HFFc6 (cell line): ENCODE results near the gene PHAF1. TPM values are rescaled to one million over a fixed set of nuclear protein-coding genes. Genes with fewer than 3 reads are reported as not detected.

Experiments
- DNase-seq: peaks from one replicate; pipeline ENCODE4 v3.0.0-alpha.2; 2018
- H3K27ac Mint-ChIP-seq: 2 replicates; pipeline ENCODE4 v1.8.0; 2020; ENCODE audit warnings: mild to moderate bottlenecking, mixed read lengths
- H3K27me3 Mint-ChIP-seq: 2 replicates; pipeline ENCODE4 v1.8.0; 2021; ENCODE audit warnings: mild to moderate bottlenecking, moderate library complexity, mixed read lengths; ENCODE audit not compliant: insufficient read depth
- H3K36me3 Mint-ChIP-seq: 2 replicates; pipeline ENCODE4 v1.8.0; 2021; ENCODE audit warnings: low read depth, mixed read lengths
- H3K4me1 Mint-ChIP-seq: 2 replicates; pipeline ENCODE4 v1.8.0; 2020; ENCODE audit warnings: low read depth, mixed read lengths
- H3K4me3 Mint-ChIP-seq: 2 replicates; pipeline ENCODE4 v1.8.0; 2020; ENCODE audit warnings: mild to moderate bottlenecking, moderate library complexity, mixed read lengths
- H3K9me3 Mint-ChIP-seq: 2 replicates; pipeline ENCODE4 v1.8.0; 2020; ENCODE audit warnings: mild to moderate bottlenecking, mixed read lengths
- total RNA-seq, 6 experiments: library from RNA; stranded (reverse); fragmentation: NEBNext Ultra II Directional; extraction: Animal tissue kit (Norgen Biotek cat#: 25700); gene quantifications; 2 replicates in 1 of 6; 3 replicates in 5 of 6; pipeline ENCODE4 v1.2.3, GENCODE V29; 2021
- TF ChIP-seq, protein P1 (sequence below): fragments of 200-600 bp; sonication (generic); IDR thresholded peaks from 2 replicates; pipeline ENCODE4 v1.5.0; 2021; ENCODE audit warnings: antibody characterized with exemption, mild to moderate bottlenecking

The PHAF1 gene
- total RNA-seq, 6 experiments from 2014 or later = 10.0 to 13.8 (median 11.8) TPM

- TF ChIP-seq, protein P1, sequence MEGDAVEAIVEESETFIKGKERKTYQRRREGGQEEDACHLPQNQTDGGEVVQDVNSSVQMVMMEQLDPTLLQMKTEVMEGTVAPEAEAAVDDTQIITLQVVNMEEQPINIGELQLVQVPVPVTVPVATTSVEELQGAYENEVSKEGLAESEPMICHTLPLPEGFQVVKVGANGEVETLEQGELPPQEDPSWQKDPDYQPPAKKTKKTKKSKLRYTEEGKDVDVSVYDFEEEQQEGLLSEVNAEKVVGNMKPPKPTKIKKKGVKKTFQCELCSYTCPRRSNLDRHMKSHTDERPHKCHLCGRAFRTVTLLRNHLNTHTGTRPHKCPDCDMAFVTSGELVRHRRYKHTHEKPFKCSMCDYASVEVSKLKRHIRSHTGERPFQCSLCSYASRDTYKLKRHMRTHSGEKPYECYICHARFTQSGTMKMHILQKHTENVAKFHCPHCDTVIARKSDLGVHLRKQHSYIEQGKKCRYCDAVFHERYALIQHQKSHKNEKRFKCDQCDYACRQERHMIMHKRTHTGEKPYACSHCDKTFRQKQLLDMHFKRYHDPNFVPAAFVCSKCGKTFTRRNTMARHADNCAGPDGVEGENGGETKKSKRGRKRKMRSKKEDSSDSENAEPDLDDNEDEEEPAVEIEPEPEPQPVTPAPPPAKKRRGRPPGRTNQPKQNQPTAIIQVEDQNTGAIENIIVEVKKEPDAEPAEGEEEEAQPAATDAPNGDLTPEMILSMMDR = no peak
- DNase-seq = no peak
- H3K4me3 Mint-ChIP-seq = peak overlapping the region; percentile 73
- H3K36me3 Mint-ChIP-seq = peaks cover 8% of the 10 kb centered on the region
- H3K4me1 Mint-ChIP-seq = peaks cover 23% of the 10 kb centered on the region
- H3K27me3 Mint-ChIP-seq = peaks cover 5% of the 10 kb centered on the region
- peak overlapping the region; percentile 64; the same call in 1 of the 2 replicates for H3K27ac Mint-ChIP-seq
- H3K9me3 Mint-ChIP-seq = no peaks in the 10 kb centered on the region
These were observed 39.7 kb downstream of the PHAF1 start for GRCh38 chr16:67149276-67150046.

DNA sequence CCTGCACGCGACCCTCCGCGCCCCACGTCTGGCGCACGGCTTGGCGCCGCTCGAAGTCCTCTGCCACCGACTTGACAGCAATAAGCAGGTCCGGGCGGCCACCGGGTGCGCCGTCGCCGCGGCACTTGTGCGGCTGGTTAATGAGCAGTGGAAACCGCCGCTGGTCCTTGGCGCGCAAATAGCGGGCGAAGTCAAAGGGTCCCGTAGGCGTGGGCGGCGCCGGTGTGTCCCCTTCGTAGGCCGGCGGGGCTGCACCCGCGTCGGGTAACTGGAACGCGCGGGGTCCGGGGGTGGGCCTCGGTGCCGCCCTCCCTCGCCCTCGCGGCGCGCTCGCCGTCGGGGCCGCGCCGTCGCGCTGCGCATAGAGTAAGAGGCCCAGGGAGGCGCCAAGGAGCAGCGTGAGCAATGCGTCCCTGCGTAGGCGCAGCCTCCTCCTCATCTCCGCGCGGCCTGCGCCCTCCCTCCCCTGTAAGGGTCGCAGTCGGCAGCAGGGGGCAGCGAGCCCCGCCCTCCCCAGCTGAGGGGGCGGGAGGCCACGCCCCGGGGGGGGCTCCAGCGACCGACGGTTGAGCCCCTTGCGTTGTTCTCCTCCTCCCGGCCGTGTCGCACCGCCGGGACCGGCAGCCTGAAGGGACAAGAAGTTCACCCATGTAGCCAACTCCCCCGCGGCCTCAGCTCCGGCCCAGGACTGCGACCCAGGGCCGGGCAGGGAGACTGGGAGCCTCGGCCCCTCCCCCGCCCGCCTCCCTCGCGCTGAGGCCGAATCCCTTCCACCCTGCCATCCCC is 40.5 kb downstream of the PHAF1 start:
- no peaks in the 10 kb centered on the region for H3K9me3 Mint-ChIP-seq
- H3K36me3 Mint-ChIP-seq = peaks cover 8% of the 10 kb centered on the region
- H3K4me1 Mint-ChIP-seq = peaks cover 23% of the 10 kb centered on the region
- H3K27me3 Mint-ChIP-seq = peaks cover 5% of the 10 kb centered on the region
- peak overlapping the region; percentile 86; the same call in 1 of the 2 replicates for H3K27ac Mint-ChIP-seq
- TF ChIP-seq, protein P1 = no peak; the same call in 1 of the 2 replicates
- H3K4me3 Mint-ChIP-seq = peak overlapping the region; percentile 85
- no peak for DNase-seq

DNA sequence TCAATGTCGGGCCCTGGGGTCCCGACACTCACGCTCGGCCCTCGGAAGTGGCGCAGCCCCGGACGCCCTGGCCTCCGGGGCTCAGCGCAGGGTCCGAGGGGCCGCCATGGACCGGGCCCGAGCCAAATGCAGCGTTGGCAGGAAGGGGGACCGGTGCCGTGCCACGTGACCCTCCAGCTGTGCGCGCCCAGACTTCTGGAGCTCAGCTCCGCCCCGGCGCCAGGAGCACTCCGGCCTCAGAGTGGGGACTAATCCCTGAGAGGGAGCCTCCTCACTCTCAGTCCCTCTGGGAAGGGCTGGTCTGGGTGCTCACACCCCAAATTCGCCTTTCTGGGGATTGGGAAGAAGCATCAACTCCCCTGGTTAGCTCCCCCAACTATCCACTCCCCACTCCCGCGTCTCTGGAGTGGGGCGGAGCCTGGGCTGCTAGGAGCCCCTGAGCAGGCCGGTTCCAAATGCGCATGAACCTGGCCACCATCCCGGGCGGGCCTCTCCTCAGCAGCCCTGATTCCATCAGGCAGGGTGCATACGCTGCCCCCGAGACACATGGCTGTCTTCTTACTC is 41.2 kb downstream of the PHAF1 start, which contains the start of gene B3GNT9:
Gene B3GNT9 (minus strand): TSS at position 166 of the 564 bp plus-strand sequence. CDS start 513 bp downstream, outside the sequence.
- peak; percentile 65 for DNase-seq
- peaks cover 5% of the 10 kb centered on the region for H3K27me3 Mint-ChIP-seq

DNA sequence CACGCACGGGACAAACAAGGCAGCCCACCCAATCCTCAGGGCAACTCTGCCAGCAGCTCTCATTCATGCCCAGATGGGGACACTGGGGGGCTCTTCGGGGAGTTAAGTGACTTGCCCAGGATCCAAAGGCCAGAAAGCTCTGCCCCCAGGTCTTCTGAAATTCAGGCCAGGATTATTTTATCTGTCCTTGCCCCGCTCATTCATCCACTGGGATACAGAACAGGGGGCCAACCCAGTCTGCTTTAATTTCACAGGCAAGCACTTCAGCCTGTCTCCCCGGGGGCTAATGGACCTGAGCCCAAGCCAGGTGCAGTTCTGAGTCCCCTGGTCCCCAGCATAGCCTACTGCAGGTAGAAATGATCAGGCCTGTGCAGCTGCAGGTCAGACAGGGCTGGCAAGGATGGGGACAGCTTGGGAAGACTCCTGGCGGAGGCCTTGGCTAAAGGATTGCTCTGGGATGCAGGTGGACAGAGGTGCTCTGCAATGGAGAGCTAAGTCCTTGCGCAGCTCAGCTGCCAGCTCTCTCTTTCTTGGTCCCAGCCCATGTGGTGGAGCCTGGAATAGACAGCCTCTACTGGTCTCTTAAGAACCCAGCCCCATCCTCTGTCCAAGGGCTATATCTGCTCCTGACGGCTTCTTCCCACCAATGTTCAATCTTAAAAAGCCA is 41.8 kb downstream of the PHAF1 start:
- TF ChIP-seq, protein P1 = peak; percentile 11; the same call in 1 of the 2 replicates
- H3K4me3 Mint-ChIP-seq = peak overlapping the region; percentile 85
- DNase-seq = no peak
- H3K27me3 Mint-ChIP-seq = peaks cover 11% of the 10 kb centered on the region
- H3K9me3 Mint-ChIP-seq = no peaks in the 10 kb centered on the region
- peak overlapping the region; percentile 86 for H3K27ac Mint-ChIP-seq
- peaks cover 8% of the 10 kb centered on the region for H3K36me3 Mint-ChIP-seq
- peaks cover 23% of the 10 kb centered on the region for H3K4me1 Mint-ChIP-seq

More for the DNA sequence above, 41.2 kb downstream of the PHAF1 start, which contains the start of gene B3GNT9:
- peak within 1 kb of the TSS; percentile 85 for H3K4me3 Mint-ChIP-seq
- TF ChIP-seq, protein P1 = no peak
- H3K4me1 Mint-ChIP-seq = peaks cover 23% of the 10 kb centered on the region
- peaks cover 8% of the 10 kb centered on the region for H3K36me3 Mint-ChIP-seq
- H3K27ac Mint-ChIP-seq = peak within 1 kb of the TSS; percentile 86
- H3K9me3 Mint-ChIP-seq = no peaks in the 10 kb centered on the region
